ENCODE results near the gene MCUR1.

MCUR1 gene

DNA sequence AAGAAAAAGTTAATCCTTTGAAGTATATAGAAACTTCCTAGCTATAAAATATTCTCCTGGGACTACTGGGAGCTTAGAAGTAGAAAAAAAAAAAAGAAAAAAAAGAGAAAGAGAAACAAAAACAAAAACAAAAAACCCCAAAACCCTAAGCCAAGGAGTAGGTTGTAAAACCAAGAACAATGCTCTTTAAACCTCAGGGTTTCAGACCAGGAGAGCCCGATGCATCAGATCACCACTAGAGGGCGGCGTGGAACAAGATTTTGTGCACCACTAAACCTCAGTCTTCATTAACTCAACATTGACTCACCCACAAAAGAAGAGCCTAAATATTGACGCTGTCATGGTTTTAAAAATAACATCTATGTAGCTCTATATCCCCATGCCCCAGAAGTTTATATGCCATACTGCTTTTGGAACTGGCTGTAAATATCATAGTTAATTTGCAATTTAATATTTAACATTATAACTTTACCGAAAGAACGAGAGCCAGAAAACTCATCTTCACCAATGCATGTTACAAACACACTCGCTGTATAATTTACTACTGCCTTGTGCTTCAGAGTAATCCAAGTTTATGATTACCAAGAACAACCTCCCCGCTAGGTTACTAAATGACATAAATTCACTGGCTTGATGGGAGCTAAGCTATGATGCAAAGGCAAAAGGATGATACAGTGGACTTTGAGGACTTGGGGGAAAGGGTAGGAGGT, 19.2 kb downstream of the MCUR1 start:
- no peak overlapping the region for H3K23ac ChIP-seq (ENCODE audit: low read length)
- no peak overlapping the region for H3K9ac ChIP-seq (ENCODE audit: low read length)
- H4K8ac ChIP-seq (ENCODE audit: low read depth, low read length): no peak overlapping the region
- no CpG with 5 or more reads among the region's 8 CpGs for WGBS (ENCODE audit: extremely low coverage, insufficient coverage, insufficient read length)
- no peak overlapping the region for H3K4me3 ChIP-seq (ENCODE audit: low read depth, low read length)
- H3K27ac ChIP-seq (ENCODE audit: low read depth, low read length): no peak overlapping the region
- no peak overlapping the region for H2AFZ ChIP-seq (ENCODE audit: insufficient read depth, low read length, poor library complexity)
- no peak overlapping the region for H2AK5ac ChIP-seq (ENCODE audit: low read length)
- peaks cover 5% of the 10 kb centered on the region for H3K79me1 ChIP-seq (ENCODE audit: low read length)
- no peak overlapping the region for H3K18ac ChIP-seq (ENCODE audit: low read length)
- H3K4ac ChIP-seq (ENCODE audit: low read depth, low read length): no peak overlapping the region
- H2BK12ac ChIP-seq (ENCODE audit: low read length): no peak overlapping the region
- no peak overlapping the region for H4K91ac ChIP-seq (ENCODE audit: low read depth, low read length)
- no peaks in the 10 kb centered on the region for H3K27me3 ChIP-seq (ENCODE audit: insufficient read depth, low read length)
- DNase-seq: peak; percentile 73 to 89
- H2BK120ac ChIP-seq (ENCODE audit: insufficient read depth, low read length, poor library complexity): no peak overlapping the region
- H3K36me3 ChIP-seq (ENCODE audit: control insufficient read depth in 1 of 2, insufficient read depth in 2 of 2, low read length in 2 of 2): peaks cover 14 to 16% of the 10 kb centered on the region in 2 experiments
- no peak overlapping the region for H4K12ac ChIP-seq (ENCODE audit: low read depth, low read length)
- no peaks in the 10 kb centered on the region for H3K79me2 ChIP-seq (ENCODE audit: control insufficient read depth, insufficient read depth, low read length, poor library complexity)
- H3K14ac ChIP-seq (ENCODE audit: low read length): no peak overlapping the region
- no peak overlapping the region for H3K4me2 ChIP-seq (ENCODE audit: low read length)
- H3K4me1 ChIP-seq (ENCODE audit: control insufficient read depth in 1 of 2, insufficient read depth in 2 of 2, low read length in 2 of 2): peaks cover 0 to 3% of the 10 kb centered on the region in 2 experiments
- no peak overlapping the region for H2BK5ac ChIP-seq (ENCODE audit: low read depth, low read length, poor library complexity)
- no peaks in the 10 kb centered on the region for H3K9me3 ChIP-seq (ENCODE audit: insufficient read depth, low read depth, low read length)

DNA sequence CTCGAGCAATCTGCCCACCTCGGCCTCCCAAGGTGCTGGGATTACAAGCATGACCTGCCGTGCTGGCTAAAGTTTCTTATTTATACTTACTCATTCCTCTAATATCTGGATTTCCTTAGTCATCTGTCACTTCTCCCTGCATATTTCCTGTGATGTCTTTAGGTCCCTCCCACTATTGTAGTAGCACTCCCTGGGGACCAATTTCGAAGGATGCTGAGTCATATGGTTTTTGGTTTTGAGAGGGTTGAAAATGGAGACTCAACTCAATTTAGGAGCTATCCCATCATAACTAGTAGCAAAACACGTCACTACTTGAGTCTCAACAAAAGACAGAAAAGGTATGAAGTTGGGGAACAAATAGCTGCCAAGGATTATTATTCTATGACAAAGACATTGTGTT, 20.2 kb downstream of the MCUR1 start:
- no CpG with 5 or more reads among the region's 5 CpGs for WGBS (ENCODE audit: extremely low coverage, insufficient coverage, insufficient read length)
- no peak overlapping the region for H3K14ac ChIP-seq (ENCODE audit: low read length)
- peaks cover 5% of the 10 kb centered on the region for H3K79me1 ChIP-seq (ENCODE audit: low read length)

DNA sequence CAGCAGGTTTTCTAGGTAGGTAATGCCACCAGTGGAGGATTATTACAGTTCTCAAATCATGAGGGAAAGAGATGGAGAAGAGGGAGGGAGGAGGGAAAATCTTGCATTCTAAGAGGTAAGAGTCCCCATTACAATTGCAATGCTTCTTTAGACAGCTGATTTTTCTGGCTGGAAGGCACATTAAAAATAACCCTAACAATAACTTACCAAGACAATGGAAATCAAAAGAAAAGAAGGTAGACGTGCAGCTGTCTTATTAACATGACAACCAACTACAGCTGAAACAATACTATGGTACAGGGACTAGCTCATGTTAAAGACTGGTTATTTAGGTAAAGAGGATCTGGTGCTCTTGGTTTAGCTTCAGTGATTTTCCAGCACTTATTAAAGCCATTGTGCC, 24.6 kb downstream of the MCUR1 start:
- Histone ChIP-seq H3K9me3 (ENCODE audit: insufficient read depth, low read depth, low read length) (no peaks in the 10 kb centered on the region), H2AFZ (ENCODE audit: insufficient read depth, low read length, poor library complexity) (no peak overlapping the region), H4K91ac (ENCODE audit: low read depth, low read length) (no peak overlapping the region), H3K4me2 (ENCODE audit: low read length) (no peak overlapping the region), H4K12ac (ENCODE audit: low read depth, low read length) (no peak overlapping the region), H3K23ac (ENCODE audit: low read length) (no peak overlapping the region), H3K27me3 (ENCODE audit: insufficient read depth, low read length) (no peaks in the 10 kb centered on the region), H3K36me3 (ENCODE audit: control insufficient read depth in 1 of 2, insufficient read depth in 2 of 2, low read length in 2 of 2) (peaks cover 11 to 12% of the 10 kb centered on the region in 2 experiments), H3K18ac (ENCODE audit: low read length) (no peak overlapping the region), H2BK5ac (ENCODE audit: low read depth, low read length, poor library complexity) (no peak overlapping the region), H3K9ac (ENCODE audit: low read length) (no peak overlapping the region), H2BK12ac (ENCODE audit: low read length) (no peak overlapping the region), H3K4ac (ENCODE audit: low read depth, low read length) (no peak overlapping the region), H3K79me2 (ENCODE audit: control insufficient read depth, insufficient read depth, low read length, poor library complexity) (no peaks in the 10 kb centered on the region), H3K4me3 (ENCODE audit: low read depth, low read length) (no peak overlapping the region), H3K4me1 (ENCODE audit: control insufficient read depth in 1 of 2, insufficient read depth in 2 of 2, low read length in 2 of 2) (peaks cover 4 to 9% of the 10 kb centered on the region in 2 experiments), H4K8ac (ENCODE audit: low read depth, low read length) (no peak overlapping the region), H2AK5ac (ENCODE audit: low read length) (no peak overlapping the region), H3K27ac (ENCODE audit: low read depth, low read length) (no peak overlapping the region), H3K14ac (ENCODE audit: low read length) (no peak overlapping the region), H3K79me1 (ENCODE audit: low read length) (peaks cover 7% of the 10 kb centered on the region), H2BK120ac (ENCODE audit: insufficient read depth, low read length, poor library complexity) (no peak overlapping the region)
- DNase-seq: no peak
- no CpG with 5 or more reads among the region's 1 CpG for WGBS (ENCODE audit: extremely low coverage, insufficient coverage, insufficient read length)

More for the DNA sequence above, 20.2 kb downstream of the MCUR1 start:
- H3K36me3 ChIP-seq (ENCODE audit: control insufficient read depth in 1 of 2, insufficient read depth in 2 of 2, low read length in 2 of 2): peaks cover 12 to 17% of the 10 kb centered on the region in 2 experiments
- H3K9me3 ChIP-seq (ENCODE audit: insufficient read depth, low read depth, low read length): no peaks in the 10 kb centered on the region
- H4K91ac ChIP-seq (ENCODE audit: low read depth, low read length): no peak overlapping the region
- no peaks in the 10 kb centered on the region for H3K27me3 ChIP-seq (ENCODE audit: insufficient read depth, low read length)
- no peak overlapping the region for H4K8ac ChIP-seq (ENCODE audit: low read depth, low read length)
- H2AK5ac ChIP-seq (ENCODE audit: low read length): no peak overlapping the region
- H3K23ac ChIP-seq (ENCODE audit: low read length): no peak overlapping the region
- no peak overlapping the region for H3K9ac ChIP-seq (ENCODE audit: low read length)
- no peak for DNase-seq
- H2BK5ac ChIP-seq (ENCODE audit: low read depth, low read length, poor library complexity): no peak overlapping the region
- no peak overlapping the region for H2AFZ ChIP-seq (ENCODE audit: insufficient read depth, low read length, poor library complexity)
- no peak overlapping the region for H3K4me2 ChIP-seq (ENCODE audit: low read length)
- no peak overlapping the region for H3K27ac ChIP-seq (ENCODE audit: low read depth, low read length)
- H3K4me1 ChIP-seq (ENCODE audit: control insufficient read depth in 1 of 2, insufficient read depth in 2 of 2, low read length in 2 of 2): peaks cover 0 to 3% of the 10 kb centered on the region in 2 experiments
- no peak overlapping the region for H4K12ac ChIP-seq (ENCODE audit: low read depth, low read length)
- H2BK120ac ChIP-seq (ENCODE audit: insufficient read depth, low read length, poor library complexity): no peak overlapping the region
- no peak overlapping the region for H2BK12ac ChIP-seq (ENCODE audit: low read length)
- H3K4ac ChIP-seq (ENCODE audit: low read depth, low read length): no peak overlapping the region
- H3K4me3 ChIP-seq (ENCODE audit: low read depth, low read length): no peak overlapping the region
- no peaks in the 10 kb centered on the region for H3K79me2 ChIP-seq (ENCODE audit: control insufficient read depth, insufficient read depth, low read length, poor library complexity)
- no peak overlapping the region for H3K18ac ChIP-seq (ENCODE audit: low read length)

- no peak overlapping the region for H3K14ac ChIP-seq (ENCODE audit: low read length)
Observed at GRCh38 chr6:13788820-13789219, 25.5 kb downstream of the MCUR1 start.

More at GRCh38 chr6:13788820-13789219, 25.5 kb downstream of the MCUR1 start:
- Histone ChIP-seq H3K18ac (ENCODE audit: low read length) (no peak overlapping the region), H3K9me3 (ENCODE audit: insufficient read depth, low read depth, low read length) (no peaks in the 10 kb centered on the region), H2AK5ac (ENCODE audit: low read length) (no peak overlapping the region), H3K4ac (ENCODE audit: low read depth, low read length) (no peak overlapping the region), H3K4me3 (ENCODE audit: low read depth, low read length) (no peak overlapping the region), H4K8ac (ENCODE audit: low read depth, low read length) (no peak overlapping the region), H2BK12ac (ENCODE audit: low read length) (no peak overlapping the region), H4K12ac (ENCODE audit: low read depth, low read length) (no peak overlapping the region), H2BK5ac (ENCODE audit: low read depth, low read length, poor library complexity) (no peak overlapping the region), H3K27ac (ENCODE audit: low read depth, low read length) (no peak overlapping the region), H3K4me1 (ENCODE audit: control insufficient read depth in 1 of 2, insufficient read depth in 2 of 2, low read length in 2 of 2) (peaks cover 4 to 9% of the 10 kb centered on the region in 2 experiments), H3K4me2 (ENCODE audit: low read length) (no peak overlapping the region), H2AFZ (ENCODE audit: insufficient read depth, low read length, poor library complexity) (no peak overlapping the region), H3K79me1 (ENCODE audit: low read length) (peaks cover 7% of the 10 kb centered on the region), H3K23ac (ENCODE audit: low read length) (no peak overlapping the region), H4K91ac (ENCODE audit: low read depth, low read length) (no peak overlapping the region), H2BK120ac (ENCODE audit: insufficient read depth, low read length, poor library complexity) (no peak overlapping the region), H3K9ac (ENCODE audit: low read length) (no peak overlapping the region), H3K36me3 (ENCODE audit: control insufficient read depth in 1 of 2, insufficient read depth in 2 of 2, low read length in 2 of 2) (peaks cover 8 to 9% of the 10 kb centered on the region in 2 experiments), H3K27me3 (ENCODE audit: insufficient read depth, low read length) (no peaks in the 10 kb centered on the region), H3K79me2 (ENCODE audit: control insufficient read depth, insufficient read depth, low read length, poor library complexity) (no peaks in the 10 kb centered on the region)
- WGBS (ENCODE audit: extremely low coverage, insufficient coverage, insufficient read length): no CpG with 5 or more reads among the region's 6 CpGs
- DNase-seq: no peak

Data from trophoblast cell (in vitro differentiated cells and primary cell).